SH-SY5Y (cell line): ENCODE results near the gene RAPGEF2.

Experiments
- GATA2 ChIP-seq: IDR thresholded peaks from 2 replicates; pipeline ENCODE4 v1.6.1; 2011; ENCODE audit warnings: mild to moderate bottlenecking, low read depth, low read length
- GATA3 ChIP-seq: IDR thresholded peaks from 2 replicates; pipeline ENCODE4 v1.6.1; 2011; ENCODE audit warnings: low read depth, mild to moderate bottlenecking, low read length, moderate library complexity

GRCh38 chr4:159389756-159390155, 286.9 kb downstream of the RAPGEF2 start:
- TF ChIP-seq GATA2: no peak
- TF ChIP-seq GATA3: no peak
